ENCODE measurements around the gene JAKMIP1.

Gene JAKMIP1

DNA sequence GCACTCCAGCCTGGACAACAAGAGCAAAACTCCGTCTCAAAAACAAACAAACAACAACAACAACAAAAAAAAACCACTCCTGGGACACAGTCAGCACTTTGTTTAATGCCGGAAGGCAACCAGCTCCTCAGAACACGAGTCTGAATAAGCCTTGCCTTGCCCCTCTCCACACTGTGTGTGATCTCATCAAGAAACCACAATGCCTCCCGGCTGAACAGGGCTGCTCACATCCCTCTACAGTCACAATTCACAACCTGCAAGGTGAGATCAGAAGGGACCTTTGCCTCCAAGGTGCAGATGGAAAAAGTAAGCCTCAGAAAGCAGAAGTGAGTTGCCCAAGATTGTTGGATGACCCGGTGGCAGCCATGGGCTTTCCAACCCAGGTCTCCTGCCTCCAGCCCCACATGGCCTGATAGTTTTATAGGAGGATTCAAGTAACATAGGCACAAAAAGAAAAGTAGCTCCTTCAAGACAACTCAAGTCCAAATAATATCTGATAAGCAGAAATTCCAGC lies 80.8 kb downstream of the JAKMIP1 start:
- no peak for DNase-seq (ENCODE audit: low spot score)

DNA sequence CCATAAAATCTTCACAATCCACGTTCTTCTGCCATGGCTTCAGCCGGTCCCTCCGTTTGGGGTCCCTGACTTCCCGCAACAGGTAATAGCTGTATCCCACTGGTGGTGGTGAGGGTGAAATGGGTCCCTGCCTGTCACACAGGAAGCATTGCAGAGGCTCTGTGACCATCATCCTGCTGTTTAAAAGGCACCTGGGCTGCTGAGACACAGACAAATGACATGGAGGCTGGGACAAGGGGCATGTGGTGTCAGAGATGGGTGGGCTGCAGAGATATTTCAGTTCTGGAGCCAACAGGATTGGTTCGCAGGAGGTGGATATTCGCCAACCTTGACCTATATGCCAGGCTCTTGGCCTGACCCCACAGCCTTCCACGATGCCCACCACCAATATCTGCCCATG lies 82.1 kb downstream of the JAKMIP1 start:
- DNase-seq (ENCODE audit: low spot score) = no peak

DNA sequence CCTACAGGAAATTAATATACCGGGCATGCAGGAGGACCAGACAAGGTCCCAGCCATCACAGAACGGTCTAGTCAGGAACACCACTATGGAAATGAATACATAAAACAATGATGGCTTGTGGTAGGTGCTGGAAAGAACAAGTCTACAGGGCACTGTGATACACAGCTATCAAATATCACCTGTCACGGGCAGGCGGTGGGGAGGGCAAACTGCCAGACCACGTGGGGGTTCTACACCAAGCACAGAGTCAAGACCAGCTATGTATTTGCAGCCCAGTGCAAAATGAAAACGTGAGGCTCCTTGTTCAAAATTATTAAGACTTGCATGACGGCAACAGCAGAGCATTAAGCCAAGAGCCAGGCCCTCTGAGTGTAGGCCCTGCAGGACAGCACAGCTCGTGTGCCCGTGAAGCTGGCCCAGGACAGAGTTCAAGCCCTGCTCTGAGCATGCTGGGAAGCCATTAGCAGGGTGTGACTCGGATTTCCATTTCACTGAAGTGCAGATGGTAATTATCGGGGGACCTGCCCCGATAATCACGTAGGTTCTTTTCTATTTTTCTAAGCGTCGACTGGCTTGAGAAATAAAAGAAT lies 83.6 kb downstream of the JAKMIP1 start:
- DNase-seq (ENCODE audit: low spot score) = no peak

DNA sequence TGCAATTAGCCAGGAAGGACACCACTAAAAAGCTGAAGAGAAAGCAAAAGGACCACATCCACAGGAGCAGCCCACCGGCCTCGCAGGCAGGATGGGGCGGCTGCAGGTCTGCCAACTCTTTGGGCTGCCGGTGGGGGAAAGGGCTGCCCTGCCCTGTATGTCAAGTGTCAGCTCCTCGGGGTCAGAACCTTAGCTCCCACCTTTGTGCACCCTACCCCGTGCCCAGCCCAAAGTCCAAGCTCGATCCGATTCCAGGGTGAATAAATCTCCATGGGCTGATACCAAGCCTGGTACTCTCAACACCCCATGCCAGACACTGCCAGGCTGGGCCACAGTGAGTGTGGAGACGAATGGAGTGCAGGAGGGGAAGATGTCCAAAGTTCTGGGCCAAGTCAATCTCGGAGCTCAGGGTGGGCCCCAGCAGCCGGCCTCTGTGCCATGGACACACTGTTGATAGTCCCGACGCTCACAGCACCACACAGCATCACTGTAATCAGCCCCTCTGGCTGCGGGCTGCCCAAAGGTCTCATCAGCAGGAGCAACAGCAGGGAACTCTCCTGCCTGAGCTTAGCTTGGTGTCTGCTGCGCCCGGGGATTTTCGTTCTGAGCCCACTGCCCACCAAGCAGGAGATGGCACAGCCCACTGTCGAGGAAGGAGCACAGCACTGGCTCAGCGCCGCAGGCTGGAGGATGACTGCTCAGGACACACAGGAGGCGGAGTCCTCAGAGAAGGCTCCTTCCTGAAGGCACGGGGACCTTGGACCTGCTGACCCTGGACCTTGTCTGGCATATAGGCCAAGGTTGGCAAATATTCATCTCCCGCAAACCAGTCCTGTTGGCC lies 84.4 kb downstream of the JAKMIP1 start:
- DNase-seq (ENCODE audit: low spot score) = no peak

DNA sequence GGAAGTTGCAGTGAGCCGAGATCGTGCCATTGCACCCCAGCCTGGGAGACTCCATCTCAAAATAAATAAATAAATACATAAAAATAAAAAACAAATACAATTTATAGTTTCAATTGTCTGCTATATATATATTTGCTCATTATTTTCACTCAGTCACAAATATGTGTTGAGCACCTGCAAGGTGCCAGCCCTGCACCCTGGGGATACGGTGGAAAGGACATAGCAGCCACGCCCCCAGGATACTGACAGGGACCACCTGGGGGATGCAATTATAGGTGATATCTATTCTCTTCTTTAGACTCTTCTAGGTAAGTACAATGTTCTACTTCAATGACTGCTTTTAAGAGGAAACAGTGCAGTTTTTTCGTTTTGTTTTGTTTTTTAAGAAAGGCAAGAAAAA lies 85.0 kb downstream of the JAKMIP1 start:
- DNase-seq (ENCODE audit: low spot score) = no peak

DNA sequence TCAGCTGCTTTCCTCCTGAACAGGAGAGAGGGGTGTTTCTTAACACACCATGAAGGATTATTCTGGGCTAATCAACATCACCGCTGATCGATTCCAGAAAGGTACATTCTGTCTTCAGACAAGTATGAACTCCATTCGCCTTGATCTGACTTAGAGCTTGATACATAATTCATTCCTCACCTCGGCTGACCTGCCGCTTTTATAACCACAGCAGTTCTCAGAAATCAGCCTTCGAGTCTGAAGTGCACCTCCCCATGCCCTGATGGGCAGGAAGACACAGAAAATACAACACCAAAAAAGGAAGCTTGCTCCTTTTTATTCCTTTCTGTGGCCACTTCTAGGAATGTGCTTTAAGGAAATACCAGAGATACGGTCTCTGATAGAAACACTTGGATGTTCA lies 85.7 kb downstream of the JAKMIP1 start:
- DNase-seq (ENCODE audit: low spot score) = no peak

DNA sequence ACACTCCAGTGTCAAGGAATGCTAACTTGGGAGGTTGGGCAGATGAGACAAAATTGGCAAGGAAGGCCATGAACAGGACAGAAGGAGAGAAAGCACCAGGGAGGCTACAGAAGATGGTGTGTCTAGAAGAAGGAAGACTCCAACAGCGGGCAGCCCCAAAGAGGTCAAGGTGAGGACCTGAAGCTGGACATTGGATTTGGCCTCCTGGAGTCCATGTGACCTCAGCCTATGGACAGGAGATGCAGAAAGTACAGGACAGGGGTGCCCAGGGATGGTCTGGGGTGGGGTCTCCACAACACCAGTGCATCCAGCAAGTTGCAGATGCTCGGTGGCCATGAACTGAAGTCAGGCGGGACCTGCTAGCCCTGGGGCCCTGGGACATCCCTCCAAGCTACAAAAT lies 86.2 kb downstream of the JAKMIP1 start:
- DNase-seq (ENCODE audit: low spot score) = no peak

DNA sequence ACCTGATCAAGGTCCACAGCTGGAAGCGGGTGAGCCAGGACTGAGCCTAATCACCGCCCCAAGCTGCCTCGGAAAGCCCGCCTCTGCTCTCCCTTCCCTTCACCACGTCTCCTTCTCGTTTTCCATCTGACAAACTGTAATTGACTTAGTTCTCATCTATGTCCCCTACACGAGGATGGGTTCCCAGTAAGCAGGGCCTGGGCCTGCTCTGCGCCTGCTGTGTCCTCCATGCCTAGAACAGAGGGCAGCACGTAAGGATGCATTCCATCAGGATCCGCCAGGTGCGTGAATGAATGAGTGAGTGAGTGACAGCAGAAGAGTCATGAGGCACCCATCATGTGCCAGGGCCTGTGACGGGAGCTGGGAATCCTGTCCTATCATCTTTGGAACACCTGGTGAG lies 86.7 kb downstream of the JAKMIP1 start:
- DNase-seq (ENCODE audit: low spot score) = no peak

DNA sequence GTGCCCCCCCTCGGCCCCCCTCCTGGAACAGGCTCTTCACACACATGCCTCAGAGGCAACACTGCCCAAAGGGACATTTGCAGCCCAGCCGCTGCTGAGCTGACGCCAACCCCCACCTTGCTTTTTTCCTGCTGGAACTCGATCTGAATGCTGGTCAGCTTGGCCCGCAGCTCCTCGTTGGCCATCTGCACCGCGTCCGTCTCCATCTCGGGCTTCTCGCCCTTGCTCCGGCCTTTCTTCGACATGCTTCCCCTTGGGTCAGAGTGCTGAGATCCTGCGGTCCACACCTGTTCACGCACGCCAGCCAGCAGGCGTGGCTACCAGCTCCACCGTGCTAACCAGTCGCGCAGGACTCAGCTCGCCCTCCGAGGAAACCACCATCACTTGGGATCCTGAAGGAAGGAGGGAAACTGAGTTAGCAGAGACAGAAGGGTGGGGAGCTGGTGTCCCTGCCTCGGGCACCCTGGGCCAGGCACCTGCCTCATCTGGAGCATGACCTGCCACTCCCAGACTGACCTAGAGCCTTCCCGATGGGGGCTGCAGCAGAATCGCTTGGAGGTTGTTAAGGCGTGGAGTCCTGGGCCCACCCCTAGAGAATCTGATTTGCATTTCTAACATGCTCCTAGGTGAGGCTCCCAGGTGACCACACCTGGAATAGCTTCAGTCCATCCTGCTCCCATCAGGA lies 87.6 kb downstream of the JAKMIP1 start:
- no peak for DNase-seq (ENCODE audit: low spot score)

DNA sequence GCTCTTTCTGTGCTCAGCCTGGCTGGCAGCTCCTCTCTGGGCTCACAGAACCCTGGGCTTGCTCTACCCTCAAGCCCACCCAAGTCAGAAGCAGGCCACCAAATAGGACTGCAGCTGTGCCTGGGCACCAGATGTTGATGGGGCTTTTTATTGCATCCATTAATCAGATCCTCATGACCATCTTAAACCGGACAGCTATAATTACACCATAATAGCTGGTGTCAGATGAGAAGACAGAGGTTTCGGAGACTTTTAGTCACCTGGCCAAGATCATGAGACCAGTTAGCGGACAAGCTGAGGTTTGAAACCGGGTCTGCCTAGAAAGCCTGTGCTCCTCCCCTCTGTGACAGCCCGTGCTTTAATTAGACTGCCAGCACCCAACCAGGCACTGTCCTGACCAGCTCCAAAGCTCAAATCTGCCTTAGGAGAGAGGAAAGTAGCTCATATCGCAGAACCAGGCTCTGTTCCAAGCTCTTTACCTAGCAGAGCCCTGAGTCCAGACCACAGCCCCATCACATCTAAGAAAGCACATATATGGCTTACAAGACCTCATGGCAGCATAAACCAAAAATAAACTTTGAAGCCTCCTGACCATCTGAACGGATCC lies 88.9 kb downstream of the JAKMIP1 start:
- no peak for DNase-seq (ENCODE audit: low spot score)

DNA sequence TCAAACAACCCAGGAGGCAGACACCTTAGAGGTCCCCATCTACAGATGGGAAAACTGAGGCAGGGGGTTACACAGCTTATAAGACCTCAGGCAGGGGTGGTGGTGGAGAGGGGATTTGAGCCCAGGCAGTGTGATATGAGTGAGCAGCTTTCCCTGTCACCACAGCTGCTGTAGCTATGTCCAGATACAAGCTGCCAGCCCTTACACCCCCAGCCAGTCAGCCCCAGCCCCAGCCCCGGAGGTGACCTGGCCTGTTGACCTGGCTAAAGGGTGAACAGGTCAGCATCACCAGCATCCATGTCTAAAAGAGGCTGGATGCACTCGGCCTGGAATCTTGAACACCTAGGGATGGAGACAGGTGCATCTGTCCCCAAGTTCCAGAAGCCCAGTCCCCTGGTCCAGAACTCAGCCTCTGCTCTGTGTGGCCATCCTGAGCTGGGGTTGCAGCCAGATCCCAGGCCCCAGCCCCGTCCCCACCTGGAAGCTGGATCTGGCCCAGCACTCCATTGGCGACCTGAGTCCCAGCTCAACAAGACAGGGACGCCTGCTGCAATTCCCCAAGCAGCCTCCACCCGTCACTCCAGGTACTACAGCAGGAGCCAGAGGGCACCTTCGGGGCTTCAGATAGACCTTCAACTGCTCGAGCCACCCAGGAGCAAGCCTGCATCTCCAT lies 89.5 kb downstream of the JAKMIP1 start:
- no peak for DNase-seq (ENCODE audit: low spot score)

DNA sequence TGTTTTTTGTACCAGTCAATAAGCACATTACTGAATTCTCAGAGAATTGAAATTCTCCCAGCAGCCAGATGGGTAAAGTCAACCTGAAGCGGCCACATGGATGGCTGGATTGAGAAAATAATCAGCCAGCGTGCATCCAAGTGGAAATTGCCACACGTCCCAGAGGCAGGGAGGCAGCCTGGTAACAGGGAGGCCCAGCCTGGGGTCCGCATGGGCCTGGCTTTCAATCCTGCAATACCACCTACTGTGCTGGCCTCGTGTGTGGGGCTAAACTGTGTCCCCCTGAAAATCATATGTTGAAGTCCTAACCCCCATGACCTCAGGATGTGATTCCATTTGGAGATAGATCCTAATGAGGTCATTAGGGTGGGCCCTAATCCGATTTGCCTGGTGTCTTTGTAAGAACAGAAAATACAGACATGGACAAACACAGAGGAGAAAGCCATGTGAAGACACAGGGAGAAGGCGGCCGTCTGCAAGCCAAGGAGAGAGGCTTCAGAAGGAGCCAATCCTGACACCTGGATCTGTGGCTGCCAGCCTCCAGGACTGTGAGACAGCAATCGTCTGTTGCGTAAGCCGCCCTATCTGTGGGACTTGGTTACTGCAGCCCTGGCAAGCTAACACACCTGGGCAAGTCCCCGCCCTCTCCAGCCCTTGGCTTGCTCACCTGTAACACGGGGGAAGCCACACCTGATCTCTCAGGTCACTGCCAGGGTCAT lies 90.3 kb downstream of the JAKMIP1 start:
- DNase-seq (ENCODE audit: low spot score) = no peak

DNA sequence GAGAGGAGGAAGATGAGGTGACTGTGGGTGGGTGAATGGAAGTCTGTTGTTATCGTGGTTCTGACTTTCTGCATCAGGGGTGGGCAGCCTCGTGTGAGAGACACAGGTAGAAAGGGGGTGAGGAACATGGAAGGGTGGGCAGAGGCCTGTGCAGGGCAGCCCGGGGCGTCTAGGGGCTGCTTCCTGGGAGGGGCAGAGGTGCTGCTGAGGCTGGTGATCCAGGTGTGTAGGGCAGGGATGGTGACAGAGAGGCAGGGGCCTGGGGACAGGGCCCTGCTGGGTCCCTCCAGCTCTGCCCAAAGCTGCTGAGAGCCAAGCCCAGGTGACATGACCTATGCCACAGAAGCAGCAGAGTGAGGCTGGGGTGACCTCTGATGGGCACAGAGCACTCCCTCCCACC lies 92.5 kb downstream of the JAKMIP1 start:
- DNase-seq (ENCODE audit: low spot score) = no peak

DNA sequence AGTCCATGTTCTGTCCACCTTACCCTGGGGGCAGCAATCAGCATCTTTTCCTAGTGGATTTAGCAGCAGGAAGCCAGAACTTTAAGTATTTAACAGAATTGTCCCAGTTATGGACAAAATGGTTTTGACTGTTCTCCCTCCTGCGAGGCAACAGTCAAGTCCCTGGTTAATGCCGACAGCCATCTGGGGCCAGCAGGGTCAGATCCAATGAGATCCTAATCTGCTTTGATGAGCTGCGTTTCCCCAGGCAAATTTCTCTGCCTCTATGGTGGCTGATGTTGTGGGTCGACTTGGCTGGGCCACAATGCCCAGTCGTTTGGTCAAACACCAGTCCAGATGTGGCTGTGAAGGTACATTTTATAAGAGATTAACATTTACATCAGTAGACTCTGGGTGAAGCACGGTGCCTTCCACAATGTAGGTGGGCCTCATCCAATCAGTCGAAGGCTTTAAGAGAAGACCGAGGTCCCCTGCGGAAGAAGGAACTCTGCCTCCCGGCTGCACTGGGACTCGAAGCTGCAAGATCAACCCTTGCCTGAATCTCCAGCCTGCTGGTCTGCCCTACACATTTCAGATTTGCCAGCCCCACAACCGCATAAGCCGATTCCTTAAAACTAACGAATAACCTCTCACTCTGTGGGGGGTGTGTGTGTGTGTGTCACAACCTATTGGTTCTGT lies 93.1 kb downstream of the JAKMIP1 start:
- no peak for DNase-seq (ENCODE audit: low spot score)

DNA sequence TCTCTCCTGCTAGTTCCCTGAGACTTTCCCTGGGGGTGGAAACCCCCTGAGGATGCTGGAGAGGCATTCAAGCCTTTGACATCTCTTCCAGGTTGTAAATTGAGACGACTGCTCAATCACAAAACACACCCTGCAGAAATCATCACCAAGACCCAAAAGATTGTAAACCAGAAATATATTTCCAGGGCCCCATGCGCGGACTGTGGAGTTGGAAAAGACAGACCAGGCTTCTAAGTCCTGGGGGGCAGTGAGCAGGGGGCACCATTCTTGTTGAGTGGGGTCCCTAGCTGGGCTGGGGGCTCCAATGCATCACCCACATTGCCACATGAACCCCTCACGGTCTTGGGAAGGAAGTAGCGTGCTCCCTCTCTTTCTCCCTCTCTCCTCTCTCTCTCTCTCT lies 94.2 kb downstream of the JAKMIP1 start:
- no peak for DNase-seq (ENCODE audit: low spot score)

DNA sequence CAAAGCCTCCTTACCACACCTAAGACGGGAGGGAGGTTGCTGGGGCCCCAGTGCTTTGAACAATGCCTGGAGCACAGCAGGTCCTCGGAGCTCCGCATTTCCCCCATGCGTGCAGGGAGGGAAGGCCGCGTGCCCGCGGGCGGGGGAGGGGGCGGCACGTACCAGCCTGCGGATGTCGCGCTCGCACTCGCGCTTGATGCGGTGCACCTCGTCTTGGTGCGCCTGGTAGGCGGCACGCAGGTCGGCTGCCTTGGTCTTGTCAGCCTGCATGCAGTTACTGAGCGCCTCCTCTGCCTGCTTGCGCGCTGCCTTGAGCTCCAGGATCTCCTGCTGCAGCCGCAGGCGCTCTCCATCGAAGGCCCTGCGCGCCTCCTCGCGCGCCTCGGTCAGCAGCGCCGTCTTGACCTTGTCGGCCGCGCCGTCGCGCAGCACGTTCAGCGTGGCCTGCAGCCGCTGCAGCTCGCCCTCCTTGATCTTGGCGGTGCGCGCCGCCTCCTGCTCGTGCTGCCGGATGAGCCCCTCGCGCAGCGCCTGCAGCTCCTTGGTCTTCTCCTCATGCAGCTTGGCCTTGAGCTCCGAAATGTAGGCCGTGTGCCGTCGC lies 94.9 kb downstream of the JAKMIP1 start:
- DNase-seq (ENCODE audit: low spot score) = no peak

DNA sequence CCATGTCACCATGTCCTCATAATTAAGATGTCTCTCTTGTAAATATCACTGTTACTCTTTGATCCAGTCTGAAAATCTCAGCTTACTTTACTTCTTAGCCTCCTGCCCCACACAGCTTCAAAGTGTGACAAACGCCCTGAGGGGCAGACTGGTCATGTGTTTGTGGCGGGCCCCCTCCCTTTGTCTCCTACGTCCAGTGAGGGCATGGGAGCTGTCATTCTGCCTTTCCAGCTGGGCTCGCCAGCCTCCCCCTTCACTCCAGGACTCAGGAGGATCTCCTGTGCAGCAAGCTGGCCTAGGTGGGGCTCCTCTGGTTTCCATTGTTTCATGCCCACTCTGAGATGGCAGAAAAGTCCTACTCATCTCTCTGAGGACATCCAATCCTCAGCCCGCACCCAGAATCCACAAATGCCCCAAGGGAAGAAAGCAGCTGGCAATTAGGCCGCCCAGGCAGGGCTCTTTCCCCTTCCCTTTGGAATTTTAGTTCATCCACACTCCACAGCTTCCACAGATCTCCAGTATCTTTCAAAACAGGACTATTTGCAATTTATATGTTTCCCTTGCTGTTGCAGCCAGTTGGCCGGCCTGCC lies 95.7 kb downstream of the JAKMIP1 start:
- DNase-seq (ENCODE audit: low spot score) = no peak

DNA sequence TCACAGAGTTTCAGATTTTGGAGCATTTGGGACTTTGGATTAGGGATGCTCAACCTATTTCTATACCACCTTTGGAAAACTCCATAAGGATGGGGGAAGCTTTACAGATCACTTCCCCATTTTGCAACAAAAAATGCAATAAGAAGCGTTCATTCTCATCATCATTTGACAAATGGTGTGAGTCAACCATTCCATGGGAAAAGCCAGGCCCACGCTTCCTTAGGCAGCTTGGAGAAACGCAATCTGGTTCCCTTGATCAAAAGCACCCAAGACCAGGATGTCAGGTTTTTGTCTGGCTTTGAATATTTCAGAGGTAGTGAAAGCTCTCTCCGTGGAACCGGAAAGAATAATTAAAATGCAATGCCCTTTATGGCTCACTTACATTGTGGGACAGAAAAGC lies 102.8 kb downstream of the JAKMIP1 start:
- no peak for DNase-seq (ENCODE audit: low spot score)

DNA sequence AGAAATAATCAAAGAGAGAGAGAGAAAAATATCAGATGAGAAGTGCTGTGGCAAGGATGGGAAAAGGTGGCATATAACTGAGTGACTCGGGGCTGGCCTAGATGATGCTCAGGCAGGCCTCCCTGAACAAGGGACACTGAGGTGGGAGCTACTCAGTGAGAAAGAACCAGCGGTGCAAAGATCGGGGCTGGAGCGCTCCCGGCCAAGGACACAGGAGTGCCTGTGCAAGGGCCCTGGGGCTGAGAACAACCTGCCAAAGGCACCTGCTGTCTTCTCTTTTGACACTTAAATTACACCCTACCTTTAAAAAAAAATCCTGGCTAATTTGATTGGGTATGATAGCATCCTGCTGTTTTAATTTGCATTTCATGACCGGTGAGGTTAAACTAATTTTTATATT lies 104.5 kb downstream of the JAKMIP1 start:
- DNase-seq (ENCODE audit: low spot score) = no peak

Data from RKO (cell line).